ENCODE results near the gene RAB40A. TPM values are rescaled to one million over a fixed set of nuclear protein-coding genes. Genes with fewer than 3 reads are reported as not detected.

Gene RAB40A
- total and polyA plus RNA-seq, 4 donors, result 1.3 to 3.5 (median 1.8) TPM; not detected in 1

DNA sequence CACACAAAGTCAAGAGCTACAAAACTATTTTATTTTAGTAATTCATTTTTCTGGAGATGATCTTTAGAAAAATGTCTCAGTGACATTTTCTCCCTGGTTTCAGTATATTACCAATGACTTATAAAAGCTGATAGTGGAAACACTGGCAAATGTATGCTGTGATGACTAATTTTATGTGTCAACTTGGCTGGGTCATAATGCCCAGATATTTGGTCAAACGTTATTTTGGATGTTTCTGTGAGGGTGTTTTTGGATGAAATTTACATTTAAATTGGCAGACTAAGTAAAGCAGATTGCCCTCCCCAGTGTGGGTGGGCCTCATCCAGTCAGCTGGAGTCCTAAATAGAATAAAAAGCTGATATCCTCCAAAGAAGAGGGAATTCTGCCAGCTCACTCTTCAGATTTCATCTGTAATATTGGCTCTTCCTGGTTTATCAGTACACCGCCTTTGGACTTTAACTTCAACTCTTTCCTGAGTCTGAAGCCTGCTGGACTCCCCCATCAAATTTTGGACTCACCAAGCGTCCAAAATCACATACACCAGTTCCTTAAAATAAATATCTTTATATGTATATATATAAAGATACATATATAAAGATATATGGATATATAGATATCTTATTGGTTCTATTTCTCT lies 31.2 kb upstream of the RAB40A start:
- Histone ChIP-seq H3K27ac (ENCODE audit: low read depth in 1 of 2, low read length in 2 of 2) (no peak overlapping the region), H3K4me1 (ENCODE audit: control insufficient read depth in 1 of 2, insufficient read depth in 2 of 2, low read length in 2 of 2) (no peaks in the 10 kb centered on the region), H3K36me3 (ENCODE audit: control insufficient read depth in 1 of 2, insufficient read depth in 2 of 2, low read length in 1 of 2) (no peaks in the 10 kb centered on the region), H3K9me3 (ENCODE audit: control insufficient read depth, low read length) (no peaks in the 10 kb centered on the region), H3K4me3 (ENCODE audit: low read length in 2 of 2) (no peak overlapping the region), H3K27me3 (ENCODE audit: control insufficient read depth in 1 of 2, insufficient read depth in 2 of 2, low read length in 1 of 2) (no peaks in the 10 kb centered on the region)
- intact Hi-C loops (cut with DNase I), result no loop called here
- 49 to 56% methylated on average over 3 of the region's 3 CpGs for WGBS, 2 donors
- DNase-seq (no peak), ATAC-seq (ENCODE audit: low FRiP score) (no peak)

DNA sequence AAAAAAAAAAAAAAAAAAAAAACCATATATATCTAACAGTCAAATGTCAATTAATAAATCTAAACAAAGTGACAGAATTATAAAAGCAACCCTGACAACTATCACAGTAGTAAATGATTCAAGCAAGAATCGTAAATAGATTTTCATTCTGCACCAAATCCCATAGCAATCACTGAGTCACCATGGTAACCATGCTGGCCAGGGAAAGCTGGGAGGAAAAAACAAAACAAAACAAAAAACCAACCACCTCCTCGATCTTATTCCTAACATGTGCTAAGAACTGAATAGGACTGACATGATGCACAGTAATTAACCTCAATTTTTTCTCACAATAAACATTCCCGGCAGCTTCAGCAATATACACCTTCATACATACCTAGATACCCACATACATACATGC lies 30.6 kb upstream of the RAB40A start:
- Histone ChIP-seq H3K4me3 (ENCODE audit: low read length in 2 of 2) (no peak overlapping the region), H3K9me3 (ENCODE audit: control insufficient read depth, low read length) (no peaks in the 10 kb centered on the region), H3K4me1 (ENCODE audit: control insufficient read depth in 1 of 2, insufficient read depth in 2 of 2, low read length in 2 of 2) (no peaks in the 10 kb centered on the region), H3K27ac (ENCODE audit: low read depth in 1 of 2, low read length in 2 of 2) (no peak overlapping the region), H3K36me3 (ENCODE audit: control insufficient read depth in 1 of 2, insufficient read depth in 2 of 2, low read length in 1 of 2) (no peaks in the 10 kb centered on the region), H3K27me3 (ENCODE audit: control insufficient read depth in 1 of 2, insufficient read depth in 2 of 2, low read length in 1 of 2) (no peaks in the 10 kb centered on the region)
- WGBS, 2 donors, result 32 to 51% methylated on average over 3 of the region's 3 CpGs
- intact Hi-C loops (cut with DNase I), result no loop called here
- DNase-seq (no peak), ATAC-seq (ENCODE audit: low FRiP score) (no peak)

DNA sequence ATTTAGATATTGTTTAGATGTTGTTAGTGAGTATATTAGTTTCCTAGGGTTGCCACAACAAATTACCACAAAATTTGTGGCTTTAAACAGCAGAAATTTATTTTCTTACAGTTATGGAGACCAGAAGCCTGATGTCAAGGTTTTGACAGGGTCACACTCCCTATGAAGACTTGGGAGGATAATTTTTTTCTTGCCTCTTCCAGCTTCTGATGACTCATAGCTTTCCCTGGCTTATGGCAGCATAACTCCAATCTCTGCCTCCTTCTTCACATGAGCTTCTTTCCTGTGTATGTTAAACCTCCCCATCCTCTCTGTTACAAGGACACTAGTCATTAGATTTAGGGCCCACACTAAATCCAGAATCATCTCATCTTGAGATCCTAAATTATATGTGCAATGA lies 20.9 kb upstream of the RAB40A start:
- ATAC-seq (ENCODE audit: low FRiP score) (peak; percentile 39), DNase-seq (no peak)
- intact Hi-C loops (cut with DNase I), result no loop called here
- Histone ChIP-seq H3K27ac (ENCODE audit: low read depth in 1 of 2, low read length in 2 of 2) (no peak overlapping the region), H3K4me3 (ENCODE audit: low read length in 2 of 2) (no peak overlapping the region), H3K27me3 (ENCODE audit: control insufficient read depth in 1 of 2, insufficient read depth in 2 of 2, low read length in 1 of 2) (no peaks in the 10 kb centered on the region), H3K36me3 (ENCODE audit: control insufficient read depth in 1 of 2, insufficient read depth in 2 of 2, low read length in 1 of 2) (no peaks in the 10 kb centered on the region), H3K4me1 (ENCODE audit: control insufficient read depth in 1 of 2, insufficient read depth in 2 of 2, low read length in 2 of 2) (peaks cover 0 to 3% of the 10 kb centered on the region in 2 donors), H3K9me3 (ENCODE audit: control insufficient read depth, low read length) (no peaks in the 10 kb centered on the region)

DNA sequence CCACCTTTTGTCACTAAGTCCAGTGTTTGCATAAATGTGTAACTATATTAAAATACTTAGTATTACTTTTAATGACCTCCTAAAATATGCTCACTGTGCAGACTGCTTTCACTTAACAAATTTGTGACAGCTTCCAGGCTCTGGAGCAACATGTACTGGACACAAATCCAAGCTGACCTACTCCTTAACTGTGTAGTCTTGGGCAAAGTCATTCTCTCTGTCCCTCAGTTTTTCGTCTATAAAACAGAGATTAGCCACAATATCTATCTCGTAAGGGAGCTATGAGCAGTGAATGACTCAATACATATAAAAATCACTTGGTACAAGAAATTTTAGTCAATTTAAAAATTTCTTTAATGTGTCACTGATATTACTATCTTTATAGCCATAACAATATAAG lies 20.4 kb upstream of the RAB40A start:
- 15 to 17% methylated on average over 2 of the region's 2 CpGs for WGBS, 2 donors
- Histone ChIP-seq H3K4me1 (ENCODE audit: control insufficient read depth in 1 of 2, insufficient read depth in 2 of 2, low read length in 2 of 2) (peaks cover 0 to 3% of the 10 kb centered on the region in 2 donors), H3K27ac (ENCODE audit: low read depth in 1 of 2, low read length in 2 of 2) (peak overlapping the region; percentile 69 to 86), H3K9me3 (ENCODE audit: control insufficient read depth, low read length) (no peaks in the 10 kb centered on the region), H3K27me3 (ENCODE audit: control insufficient read depth in 1 of 2, insufficient read depth in 2 of 2, low read length in 1 of 2) (no peaks in the 10 kb centered on the region), H3K36me3 (ENCODE audit: control insufficient read depth in 1 of 2, insufficient read depth in 2 of 2, low read length in 1 of 2) (no peaks in the 10 kb centered on the region), H3K4me3 (ENCODE audit: low read length in 2 of 2) (no peak overlapping the region)
- DNase-seq (no peak), ATAC-seq (ENCODE audit: low FRiP score) (peak; percentile 65)
- intact Hi-C loops (cut with DNase I), result loop anchor here (10.0 kb wide), 1 partner anchor 95 kb away; no protein-coding TSS in a partner anchor

DNA sequence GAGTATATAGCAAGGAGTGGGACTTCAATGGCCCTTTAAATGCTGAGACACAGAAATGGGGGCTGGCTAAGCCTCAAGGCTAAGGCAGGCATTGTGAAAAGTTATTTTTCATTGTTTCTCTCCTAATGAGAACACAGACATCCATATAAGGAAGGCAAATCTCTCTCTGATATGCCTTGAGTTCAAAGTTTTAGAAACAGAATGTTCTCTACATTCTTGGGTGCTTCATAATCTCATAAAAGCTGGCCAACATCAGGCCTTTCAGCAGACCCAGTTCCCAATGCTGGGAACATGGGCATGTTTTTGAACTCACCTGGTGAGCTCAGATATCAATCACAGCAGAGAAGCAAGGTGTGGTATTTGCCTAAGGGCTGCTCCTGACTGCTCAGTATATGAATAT lies 19.4 kb upstream of the RAB40A start:
- Histone ChIP-seq H3K4me3 (ENCODE audit: low read length in 2 of 2) (no peak overlapping the region), H3K9me3 (ENCODE audit: control insufficient read depth, low read length) (no peaks in the 10 kb centered on the region), H3K27ac (ENCODE audit: low read depth in 1 of 2, low read length in 2 of 2) (peak overlapping the region; percentile 90 to 100), H3K27me3 (ENCODE audit: control insufficient read depth in 1 of 2, insufficient read depth in 2 of 2, low read length in 1 of 2) (no peaks in the 10 kb centered on the region), H3K36me3 (ENCODE audit: control insufficient read depth in 1 of 2, insufficient read depth in 2 of 2, low read length in 1 of 2) (no peaks in the 10 kb centered on the region), H3K4me1 (ENCODE audit: control insufficient read depth in 1 of 2, insufficient read depth in 2 of 2, low read length in 2 of 2) (peaks cover 0 to 3% of the 10 kb centered on the region in 2 donors)
- intact Hi-C loops (cut with DNase I), result loop anchor here (10.0 kb wide), 1 partner anchor 96 kb away; no protein-coding TSS in a partner anchor
- DNase-seq (no peak), ATAC-seq (ENCODE audit: low FRiP score) (no peak)

DNA sequence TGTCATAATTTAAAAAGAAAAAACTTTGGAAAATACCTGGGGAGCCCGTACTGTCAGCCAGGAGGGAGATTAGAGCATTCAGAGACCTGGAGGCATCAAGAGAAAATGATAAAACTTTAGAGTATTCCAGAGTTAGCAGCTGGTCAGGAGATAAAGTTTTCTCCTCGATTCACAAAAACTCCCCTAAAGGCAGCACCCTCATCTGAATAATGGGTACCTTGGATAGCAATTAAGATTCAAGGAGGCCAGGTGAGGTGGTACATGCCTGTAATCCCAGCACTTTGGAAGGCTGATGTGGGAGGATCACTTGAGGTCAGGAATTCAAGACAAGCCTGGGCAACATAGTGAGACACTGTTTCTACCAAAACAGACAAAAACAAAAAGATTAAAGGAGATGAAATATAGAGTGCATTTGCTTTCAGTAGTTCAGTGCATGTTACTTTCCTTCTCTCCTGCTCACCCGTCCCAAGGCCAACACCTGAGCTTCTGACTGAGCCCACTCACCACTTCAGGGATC lies 18.6 kb upstream of the RAB40A start:
- no peaks in the 10 kb centered on the region for H3K27me3 ChIP-seq (ENCODE audit: control insufficient read depth in 1 of 2, insufficient read depth in 2 of 2, low read length in 1 of 2)
- H3K36me3 ChIP-seq (ENCODE audit: control insufficient read depth in 1 of 2, insufficient read depth in 2 of 2, low read length in 1 of 2), result no peaks in the 10 kb centered on the region
- intact Hi-C loops (cut with DNase I), result loop anchor here (10.0 kb wide), 1 partner anchor 97 kb away; no protein-coding TSS in a partner anchor
- DNase-seq, result no peak
- no peaks in the 10 kb centered on the region for H3K9me3 ChIP-seq (ENCODE audit: control insufficient read depth, low read length)
- H3K27ac ChIP-seq (ENCODE audit: low read depth in 1 of 2, low read length in 2 of 2), result peak overlapping the region; percentile 90 to 100
- 58 to 83% methylated on average over 3 of the region's 3 CpGs for WGBS, 2 donors
- H3K4me1 ChIP-seq (ENCODE audit: control insufficient read depth in 1 of 2, insufficient read depth in 2 of 2, low read length in 2 of 2), result peaks cover 0 to 3% of the 10 kb centered on the region in 2 donors
- H3K4me3 ChIP-seq (ENCODE audit: low read length in 2 of 2), result no peak overlapping the region
- ATAC-seq (ENCODE audit: low FRiP score), result no peak

DNA sequence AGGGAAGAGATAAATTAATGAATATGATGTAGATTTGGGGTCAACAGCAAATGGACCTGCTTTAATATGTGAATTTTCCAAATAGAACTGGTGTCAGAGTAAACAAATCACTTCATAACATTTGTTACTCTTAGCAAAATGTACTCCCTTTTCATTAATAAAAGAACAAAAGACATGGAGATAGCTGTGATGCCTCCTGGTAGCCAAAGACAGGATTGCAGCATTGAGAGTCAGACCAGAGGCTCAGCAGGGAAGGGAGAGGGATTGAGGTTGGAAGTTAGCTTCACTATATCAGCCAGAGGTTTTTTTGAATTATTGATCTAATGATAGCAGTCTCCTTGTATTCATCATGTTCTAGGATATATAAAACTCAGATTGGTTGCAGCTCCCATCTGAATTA lies 17.4 kb upstream of the RAB40A start:
- Histone ChIP-seq H3K4me1 (ENCODE audit: control insufficient read depth in 1 of 2, insufficient read depth in 2 of 2, low read length in 2 of 2) (peaks cover 0 to 3% of the 10 kb centered on the region in 2 donors), H3K4me3 (ENCODE audit: low read length in 2 of 2) (no peak overlapping the region), H3K9me3 (ENCODE audit: control insufficient read depth, low read length) (no peaks in the 10 kb centered on the region), H3K27ac (ENCODE audit: low read depth in 1 of 2, low read length in 2 of 2) (peak overlapping the region; percentile 90 to 92), H3K27me3 (ENCODE audit: control insufficient read depth in 1 of 2, insufficient read depth in 2 of 2, low read length in 1 of 2) (no peaks in the 10 kb centered on the region), H3K36me3 (ENCODE audit: control insufficient read depth in 1 of 2, insufficient read depth in 2 of 2, low read length in 1 of 2) (no peaks in the 10 kb centered on the region)
- DNase-seq, result no peak
- intact Hi-C loops (cut with DNase I), result loop anchor here (10.0 kb wide), 1 partner anchor 98 kb away; no protein-coding TSS in a partner anchor
- ATAC-seq (ENCODE audit: low FRiP score), result no peak

DNA sequence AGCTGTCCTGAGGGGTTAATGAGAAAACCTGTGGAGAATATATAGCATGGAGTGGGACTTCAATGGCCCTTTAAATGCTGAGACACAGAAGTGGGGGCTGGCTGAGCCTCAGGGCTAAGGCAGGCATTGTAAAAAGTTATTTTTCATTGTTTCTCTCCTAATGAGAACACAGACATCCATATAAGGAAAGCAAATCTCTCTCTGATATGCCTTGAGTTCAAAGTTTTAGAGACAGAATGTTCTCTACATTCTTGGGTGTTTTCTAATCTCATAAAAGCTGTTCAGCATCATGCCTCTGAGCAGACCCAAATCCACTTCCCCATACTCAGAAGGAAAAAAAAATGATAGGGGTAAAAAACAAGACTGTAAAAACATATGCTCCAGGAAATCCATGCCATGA lies 16.8 kb upstream of the RAB40A start:
- DNase-seq (no peak), ATAC-seq (ENCODE audit: low FRiP score) (peak; percentile 37)
- Histone ChIP-seq H3K27ac (ENCODE audit: low read depth in 1 of 2, low read length in 2 of 2) (peak overlapping the region; percentile 92 to 99), H3K9me3 (ENCODE audit: control insufficient read depth, low read length) (no peaks in the 10 kb centered on the region), H3K27me3 (ENCODE audit: control insufficient read depth in 1 of 2, insufficient read depth in 2 of 2, low read length in 1 of 2) (no peaks in the 10 kb centered on the region), H3K4me1 (ENCODE audit: control insufficient read depth in 1 of 2, insufficient read depth in 2 of 2, low read length in 2 of 2) (peaks cover 0 to 3% of the 10 kb centered on the region in 2 donors), H3K36me3 (ENCODE audit: control insufficient read depth in 1 of 2, insufficient read depth in 2 of 2, low read length in 1 of 2) (no peaks in the 10 kb centered on the region), H3K4me3 (ENCODE audit: low read length in 2 of 2) (no peak overlapping the region)
- intact Hi-C loops (cut with DNase I), result loop anchor here (10.0 kb wide), 1 partner anchor 99 kb away; no protein-coding TSS in a partner anchor

DNA sequence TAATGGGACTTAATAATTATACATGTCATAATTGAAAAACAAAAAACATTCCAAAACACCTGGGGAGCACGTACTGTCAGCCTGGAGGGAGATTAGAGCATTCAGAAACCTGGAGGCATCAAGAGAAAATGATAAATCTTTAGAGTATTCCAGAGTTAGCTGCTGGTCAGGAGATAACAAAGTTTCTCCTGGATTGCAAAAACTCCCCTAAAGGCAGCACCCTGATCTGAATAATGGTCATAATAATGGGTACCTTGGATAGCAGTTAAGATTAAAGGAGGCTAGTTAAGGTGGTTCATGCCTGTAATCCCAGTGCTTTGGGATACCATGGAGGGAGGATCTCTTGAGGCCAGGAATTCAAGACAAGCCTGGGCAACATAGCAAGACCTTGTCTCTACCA lies 15.9 kb upstream of the RAB40A start:
- Histone ChIP-seq H3K36me3 (ENCODE audit: control insufficient read depth in 1 of 2, insufficient read depth in 2 of 2, low read length in 1 of 2) (no peaks in the 10 kb centered on the region), H3K4me1 (ENCODE audit: control insufficient read depth in 1 of 2, insufficient read depth in 2 of 2, low read length in 2 of 2) (peaks cover 0 to 3% of the 10 kb centered on the region in 2 donors), H3K27ac (ENCODE audit: low read depth in 1 of 2, low read length in 2 of 2) (peak overlapping the region in 1 of 2 donors; percentile 99), H3K27me3 (ENCODE audit: control insufficient read depth in 1 of 2, insufficient read depth in 2 of 2, low read length in 1 of 2) (no peaks in the 10 kb centered on the region), H3K9me3 (ENCODE audit: control insufficient read depth, low read length) (no peaks in the 10 kb centered on the region), H3K4me3 (ENCODE audit: low read length in 2 of 2) (no peak overlapping the region)
- WGBS, 2 donors, result 35 to 74% methylated on average over 1 of the region's 1 CpG
- ATAC-seq (ENCODE audit: low FRiP score) (no peak), DNase-seq (no peak)
- intact Hi-C loops (cut with DNase I), result loop anchor here (10.0 kb wide), 1 partner anchor 100 kb away; no protein-coding TSS in a partner anchor
